Smooth muscle cell (in vitro differentiated cells): Measurements from ENCODE around the gene PTH1R. TPM values are rescaled to one million over a fixed set of nuclear protein-coding genes. Genes with fewer than 3 reads are reported as not detected.

Experiments used
- DNase-seq: peaks from one replicate; lab custom pipeline; 2025; ENCODE audit not compliant: unreplicated experiment; lab: John Stamatoyannopoulos, UW
- H2AFZ ChIP-seq: fragments of 200-600 bp; sonication (generic); 2 replicates; pipeline ENCODE4 v1.6.0; 2016; ENCODE audit warnings: antibody characterized with exemption, low read depth, mild to moderate bottlenecking
- H3F3A ChIP-seq: fragments of 200-600 bp; sonication (generic); 2 replicates; pipeline ENCODE4 v1.6.0; 2017; ENCODE audit warnings: antibody characterized with exemption, low read depth
- H3K27ac ChIP-seq: fragments of 200-600 bp; sonication (generic); 2 replicates; pipeline ENCODE4 v1.5.1; 2016; ENCODE audit warnings: low read depth, mild to moderate bottlenecking
- H3K27me3 ChIP-seq: fragments of 200-600 bp; sonication (generic); 2 replicates; pipeline ENCODE4 v1.6.1; 2016; ENCODE audit warnings: low read depth, mild to moderate bottlenecking
- H3K36me3 ChIP-seq: fragments of 200-600 bp; sonication (generic); 2 replicates; pipeline ENCODE4 v1.5.1; 2016; ENCODE audit warnings: low read depth
- H3K4me1 ChIP-seq: fragments of 200-600 bp; sonication (generic); 2 replicates; pipeline ENCODE4 v1.5.1; 2016; ENCODE audit warnings: low read depth
- H3K4me2 ChIP-seq: fragments of 200-600 bp; sonication (generic); 2 replicates; pipeline ENCODE4 v1.6.0; 2016; ENCODE audit warnings: mild to moderate bottlenecking
- H3K4me3 ChIP-seq: fragments of 200-600 bp; sonication (generic); 2 replicates; pipeline ENCODE4 v1.5.1; 2016; ENCODE audit warnings: mild to moderate bottlenecking
- H3K79me2 ChIP-seq: fragments of 200-600 bp; sonication (generic); 2 replicates; pipeline ENCODE4 v1.6.0; 2016; ENCODE audit warnings: low read depth, mild to moderate bottlenecking
- H3K9ac ChIP-seq: fragments of 200-600 bp; sonication (generic); 2 replicates; pipeline ENCODE4 v1.6.0; 2016; ENCODE audit warnings: low read depth
- H3K9me3 ChIP-seq: fragments of 200-600 bp; sonication (generic); replicated peaks from 2 replicates; pipeline ENCODE4 v1.5.1; 2016; ENCODE audit warnings: low read depth
- H4K20me1 ChIP-seq: fragments of 200-600 bp; sonication (generic); 2 replicates; pipeline ENCODE4 v1.6.0; 2016; ENCODE audit warnings: low read depth
- CTCF ChIP-seq: fragments of 200-600 bp; sonication (generic); IDR thresholded peaks from 2 replicates; pipeline ENCODE4 v1.5.1; 2017; ENCODE audit warnings: borderline replicate concordance, mild to moderate bottlenecking, antibody characterized with exemption; ENCODE audit not compliant: insufficient read depth, poor library complexity, severe bottlenecking
- WGBS: methylation state at CpG from one replicate; pipeline ENCODE4 v1.1.7; 2016; ENCODE audit warnings: low lambda C conversion rate; 5-methylcytosine and 5-hydroxymethylcytosine counted together
- polyA plus RNA-seq: library from polyadenylated mRNA; unstranded; fragments of >200 nt; fragmentation: Nextera tagmentation; extraction: Ambion mirVana; gene quantifications from 2 replicates; pipeline ENCODE4 v1.2.1, GENCODE V29; 2016
- total RNA-seq: library from RNA; depleted of rRNA; stranded (reverse); fragments of >200 nt; gene quantifications from 2 replicates; pipeline ENCODE4 v1.2.3, GENCODE V29; 2014

PTH1R gene
- total and polyA plus RNA-seq, 2 experiments from 2014 or later, result 17.7 to 50.6 TPM

GRCh38 chr3:46947981-46948791 is 70.7 kb downstream of the PTH1R start:
- peaks cover 13% of the 10 kb centered on the region for H3K4me1 ChIP-seq
- H3K79me2 ChIP-seq, result peaks cover 91% of the 10 kb centered on the region
- 62% methylated on average over 19 of the region's 19 CpGs for WGBS
- DNase-seq, result no peak
- no peak overlapping the region for H3K4me3 ChIP-seq
- TF ChIP-seq CTCF, result no peak
- H3K9me3 ChIP-seq, result no peaks in the 10 kb centered on the region
- H3K4me2 ChIP-seq, result peak overlapping the region; percentile 49
- H3K9ac ChIP-seq, result peak overlapping the region; percentile 60
- H3F3A ChIP-seq, result peaks cover 3% of the 10 kb centered on the region
- peaks cover 97% of the 10 kb centered on the region for H4K20me1 ChIP-seq
- H3K27ac ChIP-seq, result peak overlapping the region; percentile 83
- H2AFZ ChIP-seq, result no peak overlapping the region
- H3K27me3 ChIP-seq, result no peaks in the 10 kb centered on the region
- no peaks in the 10 kb centered on the region for H3K36me3 ChIP-seq

- H3K36me3 ChIP-seq, result no peaks in the 10 kb centered on the region
- WGBS, result 67% methylated on average over 6 of the region's 6 CpGs
- H4K20me1 ChIP-seq, result peaks cover 97% of the 10 kb centered on the region
- no peak overlapping the region for H3K4me3 ChIP-seq
- H3K27ac ChIP-seq, result peak overlapping the region; percentile 83
- peaks cover 13% of the 10 kb centered on the region for H3K4me1 ChIP-seq
- no peak for DNase-seq
- no peak overlapping the region for H3K4me2 ChIP-seq
- no peaks in the 10 kb centered on the region for H3K27me3 ChIP-seq
- H3K79me2 ChIP-seq, result peaks cover 94% of the 10 kb centered on the region
- no peak for TF ChIP-seq CTCF
- H3K9me3 ChIP-seq, result no peaks in the 10 kb centered on the region
- H3K9ac ChIP-seq, result no peak overlapping the region
- no peak overlapping the region for H2AFZ ChIP-seq
- H3F3A ChIP-seq, result peaks cover 3% of the 10 kb centered on the region
These were observed 71.5 kb downstream of the PTH1R start for GRCh38 chr3:46948830-46949671.

GRCh38 chr3:46950177-46950576 is 72.7 kb downstream of the PTH1R start:
- Histone ChIP-seq H3F3A (peaks cover 3% of the 10 kb centered on the region), H3K9ac (no peak overlapping the region), H3K36me3 (no peaks in the 10 kb centered on the region), H3K79me2 (peaks cover 94% of the 10 kb centered on the region), H3K4me3 (no peak overlapping the region), H3K4me2 (no peak overlapping the region), H3K9me3 (no peaks in the 10 kb centered on the region), H2AFZ (no peak overlapping the region), H3K27ac (no peak overlapping the region), H4K20me1 (peaks cover 97% of the 10 kb centered on the region), H3K4me1 (peaks cover 13% of the 10 kb centered on the region), H3K27me3 (no peaks in the 10 kb centered on the region)
- no peak for TF ChIP-seq CTCF
- no peak for DNase-seq
- 93% methylated on average over 2 of the region's 2 CpGs for WGBS
